GM12875 (cell line): ENCODE data around the gene IRAK1.

Experiments
- H3K4me3 ChIP-seq: one replicate; pipeline ENCODE4 v1.5.1; 2011; ENCODE audit warnings: low read depth, low read length, control low read depth
- CTCF ChIP-seq: IDR thresholded peaks from 2 replicates; pipeline ENCODE4 v1.5.1; 2011; ENCODE audit warnings: low read depth, mild to moderate bottlenecking, control low read depth, inconsistent platforms, low read length, moderate library complexity, borderline replicate concordance; ENCODE audit not compliant: insufficient read depth

Gene IRAK1

GRCh38 chrX:153961292-153961691, 58.4 kb downstream of the IRAK1 start:
- TF ChIP-seq CTCF: no peak
- no peak overlapping the region for H3K4me3 ChIP-seq

- no peak overlapping the region for H3K4me3 ChIP-seq
These were observed 58.9 kb downstream of the IRAK1 start for GRCh38 chrX:153960786-153961185.

More at GRCh38 chrX:153960786-153961185, 58.9 kb downstream of the IRAK1 start:
- TF ChIP-seq CTCF: no peak
